IMR-90 (cell line): Measurements from ENCODE around the gene NMRK2. TPM values are rescaled to one million over a fixed set of nuclear protein-coding genes. Genes with fewer than 3 reads are reported as not detected.
A peak's percentile ranks its signal among the peaks of the same experiment; 100 is the strongest.

Experiments
- ATAC-seq: fragments of 200-7000 bp; cut with Tn5 transposase; 2 replicates; pipeline ENCODE4 v1.9.1; 2020; ENCODE audit warnings: low read depth, mild to moderate bottlenecking, moderate library complexity
- BruUV-seq: library from RNA; stranded (reverse); fragments of 400-500 nt; replicated peaks from 2 replicates; lab custom pipeline; 2021; lab: Mats Ljungman, UMichigan
- CTCF ChIA-PET: fragments of 300-600 bp; formaldehyde crosslinking; extraction: SDS; loops from one replicate; lab custom pipeline; 2021; ENCODE audit warnings: antibody characterized with exemption; lab: Yijun Ruan, JAX
- POLR2A ChIA-PET: fragments of 300-600 bp; sonication (Branson Sonifier 250); formaldehyde crosslinking; loops from one replicate; lab custom pipeline; 2022; ENCODE audit warnings: antibody characterized with exemption; ENCODE audit not compliant: unreplicated experiment; lab: Charles Lee
- DNase-seq: peaks from one replicate; pipeline ENCODE4 v3.0.0; 2013
- H2AFZ ChIP-seq: replicated peaks from 2 replicates; pipeline ENCODE3; 2013; ENCODE audit warnings: low read length, mild to moderate bottlenecking; ENCODE audit not compliant: poor library complexity
- H2AK5ac ChIP-seq: 2 replicates; pipeline ENCODE4 v1.6.1; 2013; ENCODE audit warnings: low read depth, low read length, inconsistent platforms
- H2AK9ac ChIP-seq: replicated peaks from 2 replicates; pipeline ENCODE3; 2013; ENCODE audit warnings: mild to moderate bottlenecking, low read depth, low read length, moderate library complexity; ENCODE audit not compliant: poor library complexity
- H2BK120ac ChIP-seq: 2 replicates; pipeline ENCODE4 v1.6.1; 2013; ENCODE audit warnings: low read depth, low read length, inconsistent platforms
- H2BK15ac ChIP-seq: 3 replicates; pipeline ENCODE4 v1.6.1; 2013; ENCODE audit warnings: low read depth, low read length, inconsistent platforms
- H2BK20ac ChIP-seq: 2 replicates; pipeline ENCODE4 v1.6.1; 2013; ENCODE audit warnings: low read depth, mild to moderate bottlenecking, inconsistent platforms, low read length, moderate library complexity
- H2BK5ac ChIP-seq: 2 replicates; pipeline ENCODE4 v1.6.1; 2013; ENCODE audit warnings: mild to moderate bottlenecking, low read depth, low read length, inconsistent platforms; ENCODE audit not compliant: poor library complexity, severe bottlenecking
- H3K14ac ChIP-seq: replicated peaks from 2 replicates; pipeline ENCODE4 v1.6.1; 2013; ENCODE audit warnings: low read depth, low read length, inconsistent platforms
- H3K18ac ChIP-seq: 2 replicates; pipeline ENCODE4 v1.6.1; 2013; ENCODE audit warnings: low read depth, low read length, control low read depth
- H3K23ac ChIP-seq: 2 replicates; pipeline ENCODE4 v1.6.1; 2013; ENCODE audit warnings: low read depth, low read length, inconsistent platforms
- H3K27ac ChIP-seq: 2 replicates; pipeline ENCODE4 v1.5.1; 2013; ENCODE audit warnings: mild to moderate bottlenecking, control low read depth, low read length; ENCODE audit not compliant: insufficient read depth
- H3K27me3 ChIP-seq: 2 replicates; pipeline ENCODE4 v1.6.1; 2013; ENCODE audit warnings: low read length; ENCODE audit not compliant: control insufficient read depth, insufficient read depth
- H3K36me3 ChIP-seq: 2 replicates; pipeline ENCODE4 v1.6.1; 2013; ENCODE audit warnings: low read length, mixed read lengths; ENCODE audit not compliant: control insufficient read depth, insufficient read depth
- H3K4ac ChIP-seq: 2 replicates; pipeline ENCODE4 v1.6.1; 2013; ENCODE audit warnings: low read depth, low read length, inconsistent platforms
- H3K4me1 ChIP-seq: 2 replicates; pipeline ENCODE4 v1.6.1; 2013; ENCODE audit warnings: low read length, mixed read lengths; ENCODE audit not compliant: control insufficient read depth, insufficient read depth
- H3K4me2 ChIP-seq: 2 replicates; pipeline ENCODE4 v1.6.1; 2013; ENCODE audit warnings: low read depth, mild to moderate bottlenecking, control low read depth, low read length, moderate library complexity
- H3K4me3 ChIP-seq: 2 replicates; pipeline ENCODE4 v1.5.1; 2013; ENCODE audit warnings: low read depth, mild to moderate bottlenecking, control low read depth, low read length, moderate library complexity; ENCODE audit not compliant: insufficient read depth
- H3K56ac ChIP-seq: 2 replicates; pipeline ENCODE4 v1.6.1; 2013; ENCODE audit warnings: low read length, inconsistent platforms; ENCODE audit not compliant: insufficient read depth; ENCODE audit errors: extremely low read depth
- H3K79me1 ChIP-seq, 2 experiments: 2 replicates each; pipeline ENCODE4 v1.6.1; 2013; ENCODE audit warnings: low read length in 2 of 2, inconsistent platforms in 1 of 2, low read depth in 1 of 2
- H3K9ac ChIP-seq: 2 replicates; pipeline ENCODE4 v1.6.1; 2013; ENCODE audit warnings: low read depth, low read length, control low read depth
- H3K9me1 ChIP-seq: 2 replicates; pipeline ENCODE4 v1.6.1; 2013; ENCODE audit warnings: low read length, inconsistent platforms; ENCODE audit not compliant: insufficient read depth
- H3K9me3 ChIP-seq: 2 replicates; pipeline ENCODE4 v1.6.1; 2013; ENCODE audit warnings: low read length; ENCODE audit not compliant: control insufficient read depth, insufficient read depth
- H4K20me1 ChIP-seq: 2 replicates; pipeline ENCODE4 v1.6.1; 2013; ENCODE audit warnings: low read length, inconsistent platforms; ENCODE audit not compliant: insufficient read depth
- H4K5ac ChIP-seq: 2 replicates; pipeline ENCODE4 v1.6.1; 2013; ENCODE audit warnings: mild to moderate bottlenecking, low read depth, low read length, control low read depth
- H4K8ac ChIP-seq, 2 experiments: 2 replicates each; pipeline ENCODE4 v1.6.1; 2013; ENCODE audit warnings: low read depth in 2 of 2, low read length in 2 of 2, control low read depth in 1 of 2, inconsistent platforms in 1 of 2
- H4K91ac ChIP-seq: 2 replicates; pipeline ENCODE4 v1.6.1; 2013; ENCODE audit warnings: low read depth, low read length, inconsistent platforms; ENCODE audit not compliant: insufficient read depth
- CHD1 ChIP-seq: IDR thresholded peaks from 2 replicates; pipeline ENCODE4 v1.6.1; 2012; ENCODE audit warnings: low read depth, low read length, improper control_type of control experiment
- POLR2A ChIP-seq: IDR thresholded peaks from 2 replicates; pipeline ENCODE4 v1.6.1; 2012; ENCODE audit warnings: mild to moderate bottlenecking, low read depth, low read length
- RCOR1 ChIP-seq: IDR thresholded peaks from 2 replicates; pipeline ENCODE4 v1.6.1; 2012; ENCODE audit warnings: mild to moderate bottlenecking, low read length, improper control_type of control experiment; ENCODE audit not compliant: insufficient replicate concordance
- WGBS, 2 experiments: methylation state at CpG; one replicate each; pipeline versions ENCODE4 v1.1.5 to v1.1.7; 2013; ENCODE audit warnings: missing lambda C conversion rate in 2 of 2; ENCODE audit not compliant: insufficient read length in 1 of 2; ENCODE audit errors: extremely low coverage in 2 of 2; 5-methylcytosine and 5-hydroxymethylcytosine counted together
- dilution Hi-C: fragments of 300-500 bp; cut with HindIII; formaldehyde crosslinking; loops from one replicate; pipeline ENCODE4 v1.14.3; 2018; ENCODE audit warnings: low sequenced_read_pairs; ENCODE audit not compliant: unreplicated experiment
- in situ Hi-C: fragments of 300-500 bp; cut with MboI; formaldehyde crosslinking; loops from 3 replicates; pipeline ENCODE4 v1.14.3; 2019; ENCODE audit warnings: low sequenced_read_pairs, inconsistent platforms, mixed read lengths
- intact Hi-C: fragments of 100-400 bp; cut with micrococcal nuclease; formaldehyde crosslinking; loops from 2 replicates; pipeline ENCODE4 v1.10.0; 2022
- polyA plus RNA-seq, 3 experiments: library from polyadenylated mRNA; depleted of rRNA; stranded (reverse); fragments of >200 nt; gene quantifications; 2 replicates each; pipeline ENCODE4 v1.2.3, GENCODE V29; 2012; ENCODE audit warnings: low replicate concordance in 1 of 3
- total RNA-seq: library from RNA; depleted of rRNA; stranded (reverse); fragments of >200 nt; gene quantifications from 2 replicates; pipeline ENCODE4 v1.2.3, GENCODE V29; 2012
- TF ChIP-seq, protein P1 (sequence below): fragments of 150-350 bp; IDR thresholded peaks from 2 replicates; pipeline ENCODE4 v1.6.1; 2016; ENCODE audit warnings: low read depth, mild to moderate bottlenecking, low read length, moderate library complexity, borderline replicate concordance

The NMRK2 gene
- total and polyA plus RNA-seq, 2 of the 4 experiments (the other 2 are of a cell fraction), result not detected

DNA sequence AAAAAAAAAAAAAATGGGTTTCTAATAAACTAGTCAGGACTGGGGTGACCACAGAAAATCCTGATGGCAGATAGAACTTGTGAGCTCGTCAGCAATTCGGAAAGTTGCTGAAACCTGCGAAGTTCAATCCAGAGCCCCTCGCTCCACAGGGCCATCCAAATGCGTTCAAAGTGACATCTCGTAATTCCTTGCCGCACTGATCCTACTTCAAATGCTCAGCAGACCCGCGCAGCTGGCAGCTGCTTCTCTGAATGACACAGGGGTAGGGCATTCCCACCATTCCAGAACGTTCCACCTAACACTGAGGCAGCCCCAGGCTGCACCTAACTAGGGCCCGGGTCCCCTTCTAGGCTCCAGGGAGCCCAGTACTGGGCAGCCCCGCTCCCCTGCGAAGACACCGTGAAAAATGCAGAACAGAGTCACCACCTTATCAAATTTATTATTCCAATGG lies 42.8 kb downstream of the NMRK2 start:
- H3K9me3 ChIP-seq, result no peaks in the 10 kb centered on the region
- H3K9me1 ChIP-seq, result peaks cover 11% of the 10 kb centered on the region; the same call in 1 of the 2 replicates
- no peak overlapping the region for H2AK5ac ChIP-seq
- H3K4me3 ChIP-seq, result no peak overlapping the region
- no peak overlapping the region for H4K8ac ChIP-seq
- DNase-seq (no peak), ATAC-seq (no peak)
- no peak overlapping the region for H4K91ac ChIP-seq
- H3K27me3 ChIP-seq, result no peaks in the 10 kb centered on the region
- H2BK15ac ChIP-seq, result no peak overlapping the region
- no peak overlapping the region for H3K9ac ChIP-seq
- no peak overlapping the region for H3K18ac ChIP-seq
- H3K4ac ChIP-seq, result no peak overlapping the region
- no peak overlapping the region for H2BK20ac ChIP-seq
- peaks cover 14 to 56% of the 10 kb centered on the region in 2 experiments for H3K79me1 ChIP-seq
- no peak overlapping the region for H4K5ac ChIP-seq
- no peak overlapping the region for H2BK120ac ChIP-seq
- no peak overlapping the region for H2AFZ ChIP-seq
- TF ChIP-seq RCOR1 (no peak), POLR2A (peak; percentile 48; the same call in 1 of the 2 replicates), CHD1 (no peak)
- TF ChIP-seq, protein P1, sequence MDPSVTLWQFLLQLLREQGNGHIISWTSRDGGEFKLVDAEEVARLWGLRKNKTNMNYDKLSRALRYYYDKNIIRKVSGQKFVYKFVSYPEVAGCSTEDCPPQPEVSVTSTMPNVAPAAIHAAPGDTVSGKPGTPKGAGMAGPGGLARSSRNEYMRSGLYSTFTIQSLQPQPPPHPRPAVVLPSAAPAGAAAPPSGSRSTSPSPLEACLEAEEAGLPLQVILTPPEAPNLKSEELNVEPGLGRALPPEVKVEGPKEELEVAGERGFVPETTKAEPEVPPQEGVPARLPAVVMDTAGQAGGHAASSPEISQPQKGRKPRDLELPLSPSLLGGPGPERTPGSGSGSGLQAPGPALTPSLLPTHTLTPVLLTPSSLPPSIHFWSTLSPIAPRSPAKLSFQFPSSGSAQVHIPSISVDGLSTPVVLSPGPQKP, result no peak
- peaks cover 78% of the 10 kb centered on the region for H4K20me1 ChIP-seq
- H3K36me3 ChIP-seq, result peaks cover 57% of the 10 kb centered on the region
- dilution Hi-C loops, result no loop called here
- no peak overlapping the region for H3K56ac ChIP-seq
- POLR2A ChIA-PET, result interaction anchor here (0.7 to 0.9 kb wide), 3 partner anchors 9 to 18 kb away, joined by 3 to 12 read pairs (median 3); partner anchors contain the start of gene EEF2
- H2BK5ac ChIP-seq, result no peak overlapping the region
- 85% methylated on average over 7 of the region's 14 CpGs; no CpG with 5 or more reads in 1 of the 2 experiments for WGBS, 2 experiments
- intact Hi-C loops, result no loop called here
- H3K23ac ChIP-seq, result no peak overlapping the region
- no peak overlapping the region for H3K4me2 ChIP-seq
- no peaks in the 10 kb centered on the region for H3K4me1 ChIP-seq
- no TSS peak for BruUV-seq
- CTCF ChIA-PET, result interaction anchor here (0.6 kb wide), 1 partner anchor 20 kb away, joined by 3 read pairs; no protein-coding TSS in a partner anchor
- in situ Hi-C loops, result no loop called here
- H2AK9ac ChIP-seq, result no peak overlapping the region
- H3K27ac ChIP-seq, result no peak overlapping the region
- H3K14ac ChIP-seq, result no peak overlapping the region
